LHCN-M2 (cell line): ENCODE data around the gene AHRR. TPM values are rescaled to one million over a fixed set of nuclear protein-coding genes. Genes with fewer than 3 reads are reported as not detected.
"Not testable (repeated sequence)": the region's sequence is repeated elsewhere in the genome, so short reads cannot be mapped to it uniquely, and the experiment has no call there.

ENCODE experiments used
- DNase-seq: peaks from one replicate; pipeline ENCODE4 v3.0.0-alpha.2; 2012; ENCODE audit warnings: low read depth
- total RNA-seq: library from RNA; depleted of rRNA; stranded (reverse); fragments of >200 nt; gene quantifications from 2 replicates; pipeline ENCODE4 v1.2.3, GENCODE V29; 2014

AHRR gene
- total RNA-seq, 1 experiment from 2014 or later, result 52.0 TPM

GRCh38 chr5:377326-377981, 55.9 kb downstream of the AHRR start:
- no peak for DNase-seq

GRCh38 chr5:378301-378891, 56.9 kb downstream of the AHRR start:
- DNase-seq, result peak; percentile 80

- DNase-seq, result peak; percentile 79
These were observed 57.6 kb downstream of the AHRR start for GRCh38 chr5:378976-379742.

GRCh38 chr5:380701-381309, 59.3 kb downstream of the AHRR start:
- no peak for DNase-seq

- DNase-seq, result no peak
These were observed 61.6 kb downstream of the AHRR start for GRCh38 chr5:383066-383465.

- DNase-seq, result no peak
These were observed 62.1 kb downstream of the AHRR start for GRCh38 chr5:383621-384020.

GRCh38 chr5:384576-384975, 63.1 kb downstream of the AHRR start:
- DNase-seq, result not testable (repeated sequence)

GRCh38 chr5:385321-385720, 63.8 kb downstream of the AHRR start:
- DNase-seq, result no peak

- no peak for DNase-seq
These were observed 65.2 kb downstream of the AHRR start for GRCh38 chr5:386432-387341.

- no peak for DNase-seq
These were observed 66.2 kb downstream of the AHRR start for GRCh38 chr5:387491-388265.

- no peak for DNase-seq
These were observed 67.0 kb downstream of the AHRR start for GRCh38 chr5:388266-389196.

- DNase-seq, result no peak
These were observed 67.8 kb downstream of the AHRR start for GRCh38 chr5:389197-389821.

GRCh38 chr5:389891-390622, 68.5 kb downstream of the AHRR start:
- DNase-seq, result no peak

- no peak for DNase-seq
These were observed 69.3 kb downstream of the AHRR start for GRCh38 chr5:390623-391491.

- DNase-seq, result peak; percentile 44
These were observed 71.0 kb downstream of the AHRR start for GRCh38 chr5:392431-392988.

- DNase-seq, result no peak
These were observed 72.3 kb downstream of the AHRR start for GRCh38 chr5:393846-394275.

- DNase-seq, result no peak
These were observed 73.2 kb downstream of the AHRR start for GRCh38 chr5:394671-395155.
